C4-2B (cell line): ENCODE results near the gene UCKL1.

Experiments
- CTCF ChIP-seq: fragments of 450-650 bp; conservative IDR thresholded peaks from 2 replicates; pipeline ENCODE4 v1.5.1; 2017; ENCODE audit warnings: mild to moderate bottlenecking
- ZFX ChIP-seq: fragments of 450-650 bp; IDR thresholded peaks from 2 replicates; pipeline ENCODE4 v1.6.1; 2017

- TF ChIP-seq CTCF (no peak), ZFX (no peak)
Measured at GRCh38 chr20:63968136-63968927, 12.1 kb upstream of the UCKL1 start.
